ENCODE measurements around the gene NAALAD2.
"Not testable (repeated sequence)": the region's sequence is repeated elsewhere in the genome, so short reads cannot be mapped to it uniquely, and the experiment has no call there.

The NAALAD2 gene

DNA sequence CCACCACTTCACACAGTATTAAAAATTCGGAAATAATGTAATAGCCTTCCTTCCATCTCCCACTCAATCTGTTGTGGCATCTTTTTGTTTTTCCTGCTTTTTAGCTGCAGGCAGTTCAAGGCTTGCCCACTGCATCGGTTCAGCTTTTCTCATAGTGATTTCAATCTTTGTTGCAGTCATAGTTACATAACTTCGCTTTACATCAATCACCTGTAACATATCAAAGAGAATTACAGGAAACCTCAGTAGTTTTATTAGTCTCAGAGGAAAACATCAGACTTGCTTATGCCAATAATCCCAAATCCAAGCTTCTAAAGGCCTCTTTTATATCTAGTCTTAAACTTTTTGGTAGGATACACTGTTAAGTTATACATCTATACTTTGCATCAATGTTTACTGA is 67.9 kb downstream of the NAALAD2 start:
- H4K20me1 ChIP-seq (ENCODE audit: insufficient read depth, low read length): peaks cover 4% of the 10 kb centered on the region; the same call in 1 of the 2 replicates
- H3K36me3 ChIP-seq (replicated peaks; ENCODE audit: insufficient read depth, low read length): peaks cover 16% of the 10 kb centered on the region; the same call in 1 of the 2 replicates
- TF ChIP-seq EZH2phosphoT487 (IDR thresholded peaks at IDR 0.05; ENCODE audit: low read length) (no peak), EZH2 (optimal IDR thresholded peaks at IDR 0.05; ENCODE audit: low read depth, low read length) (no peak)
- TF ChIP-seq, protein P1, sequence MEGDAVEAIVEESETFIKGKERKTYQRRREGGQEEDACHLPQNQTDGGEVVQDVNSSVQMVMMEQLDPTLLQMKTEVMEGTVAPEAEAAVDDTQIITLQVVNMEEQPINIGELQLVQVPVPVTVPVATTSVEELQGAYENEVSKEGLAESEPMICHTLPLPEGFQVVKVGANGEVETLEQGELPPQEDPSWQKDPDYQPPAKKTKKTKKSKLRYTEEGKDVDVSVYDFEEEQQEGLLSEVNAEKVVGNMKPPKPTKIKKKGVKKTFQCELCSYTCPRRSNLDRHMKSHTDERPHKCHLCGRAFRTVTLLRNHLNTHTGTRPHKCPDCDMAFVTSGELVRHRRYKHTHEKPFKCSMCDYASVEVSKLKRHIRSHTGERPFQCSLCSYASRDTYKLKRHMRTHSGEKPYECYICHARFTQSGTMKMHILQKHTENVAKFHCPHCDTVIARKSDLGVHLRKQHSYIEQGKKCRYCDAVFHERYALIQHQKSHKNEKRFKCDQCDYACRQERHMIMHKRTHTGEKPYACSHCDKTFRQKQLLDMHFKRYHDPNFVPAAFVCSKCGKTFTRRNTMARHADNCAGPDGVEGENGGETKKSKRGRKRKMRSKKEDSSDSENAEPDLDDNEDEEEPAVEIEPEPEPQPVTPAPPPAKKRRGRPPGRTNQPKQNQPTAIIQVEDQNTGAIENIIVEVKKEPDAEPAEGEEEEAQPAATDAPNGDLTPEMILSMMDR (IDR thresholded peaks at IDR 0.05; ENCODE audit: low read length): no peak
- no peaks in the 10 kb centered on the region for H3K9me2 ChIP-seq (replicated peaks; ENCODE audit: insufficient read depth, low read length)
- no peaks in the 10 kb centered on the region for H3K9me3 ChIP-seq (replicated peaks; ENCODE audit: insufficient read depth, low read length)
- no peak overlapping the region for H3K4me2 ChIP-seq (ENCODE audit: low read depth, low read length)
- 0 out of 2 replicates have a peak, but pooled peaks cover 5% of the 10 kb centered on the region for H3K4me1 ChIP-seq (ENCODE audit: low read length)
- no peak overlapping the region for H3K4me3 ChIP-seq (ENCODE audit: low read length)
- no peak overlapping the region for H2AFZ ChIP-seq (ENCODE audit: low read length)
- no peak overlapping the region for H3K27ac ChIP-seq (ENCODE audit: low read length)
- H3K79me2 ChIP-seq (ENCODE audit: low read length): 0 out of 2 replicates have a peak, but pooled peaks cover 3% of the 10 kb centered on the region
- 0 out of 2 replicates have a peak, but pooled peaks cover 4% of the 10 kb centered on the region for H3F3A ChIP-seq (ENCODE audit: insufficient read depth, low read length)
- H3K9ac ChIP-seq (ENCODE audit: low read length): no peak overlapping the region
- DNase-seq: no peak
- H3K27me3 ChIP-seq (replicated peaks; ENCODE audit: insufficient read depth, low read length): no peaks in the 10 kb centered on the region

- Histone ChIP-seq H3K4me3 (ENCODE audit: low read length) (no peak overlapping the region), H3K79me2 (ENCODE audit: low read length) (0 out of 2 replicates have a peak, but pooled peaks cover 3% of the 10 kb centered on the region), H3K36me3 (replicated peaks; ENCODE audit: insufficient read depth, low read length) (peaks cover 14% of the 10 kb centered on the region; the same call in 1 of the 2 replicates), H3K9ac (ENCODE audit: low read length) (no peak overlapping the region), H3K4me1 (ENCODE audit: low read length) (0 out of 2 replicates have a peak, but pooled peaks cover 5% of the 10 kb centered on the region), H4K20me1 (ENCODE audit: insufficient read depth, low read length) (peaks cover 4% of the 10 kb centered on the region; the same call in 1 of the 2 replicates), H3K9me2 (replicated peaks; ENCODE audit: insufficient read depth, low read length) (no peaks in the 10 kb centered on the region), H3K27ac (ENCODE audit: low read length) (no peak overlapping the region), H2AFZ (ENCODE audit: low read length) (no peak overlapping the region), H3K4me2 (ENCODE audit: low read depth, low read length) (no peak overlapping the region), H3K9me3 (replicated peaks; ENCODE audit: insufficient read depth, low read length) (no peaks in the 10 kb centered on the region), H3F3A (ENCODE audit: insufficient read depth, low read length) (0 out of 2 replicates have a peak, but pooled peaks cover 4% of the 10 kb centered on the region), H3K27me3 (replicated peaks; ENCODE audit: insufficient read depth, low read length) (no peaks in the 10 kb centered on the region)
- TF ChIP-seq EZH2 (optimal IDR thresholded peaks at IDR 0.05; ENCODE audit: low read depth, low read length) (no peak), EZH2phosphoT487 (IDR thresholded peaks at IDR 0.05; ENCODE audit: low read length) (no peak)
- TF ChIP-seq, protein P1 (IDR thresholded peaks at IDR 0.05; ENCODE audit: low read length): no peak
- no peak for DNase-seq
These were observed 69.9 kb downstream of the NAALAD2 start for GRCh38 chr11:90204407-90204806.

DNA sequence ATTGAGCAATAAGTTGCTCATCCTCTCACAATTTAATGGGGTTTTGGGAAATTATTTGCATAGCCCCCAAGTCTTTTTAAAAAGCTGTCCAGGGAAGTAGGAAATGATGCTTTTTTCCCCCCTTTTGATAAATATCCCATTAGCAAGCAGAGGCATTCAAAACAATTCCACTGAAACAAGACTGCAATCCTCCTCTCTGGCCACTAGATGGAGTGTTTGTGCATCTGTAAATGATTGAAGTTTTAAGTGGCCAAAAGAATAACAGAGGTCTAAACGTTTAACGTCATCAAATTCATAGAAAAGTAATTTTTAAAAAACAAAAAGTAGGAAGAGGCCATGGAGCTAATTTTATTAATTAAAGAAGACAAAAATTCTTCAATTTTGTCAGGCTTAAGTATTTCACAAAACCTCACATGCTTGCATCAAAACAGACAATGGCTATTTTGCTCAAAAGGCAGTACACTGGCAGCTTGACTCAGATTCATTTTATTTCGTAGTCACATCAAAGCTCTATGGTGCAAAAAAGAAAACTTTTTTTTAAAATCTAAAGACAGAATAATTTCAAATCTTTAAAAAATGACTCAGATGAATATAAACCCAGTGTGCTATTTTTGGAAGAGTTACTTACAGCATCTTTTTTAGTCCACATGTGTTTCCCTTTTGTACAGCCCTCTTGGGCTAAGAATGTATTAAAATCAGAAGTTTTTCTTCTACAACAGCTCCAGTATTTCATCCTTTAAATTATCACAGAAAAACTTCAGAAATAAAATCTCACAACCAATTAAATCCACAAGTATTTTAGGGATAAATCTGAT is 70.6 kb downstream of the NAALAD2 start:
- Histone ChIP-seq H3K4me2 (ENCODE audit: low read depth, low read length) (no peak overlapping the region), H3K9me3 (replicated peaks; ENCODE audit: insufficient read depth, low read length) (no peaks in the 10 kb centered on the region), H2AFZ (ENCODE audit: low read length) (no peak overlapping the region), H3F3A (ENCODE audit: insufficient read depth, low read length) (0 out of 2 replicates have a peak, but pooled peaks cover 7% of the 10 kb centered on the region), H3K36me3 (replicated peaks; ENCODE audit: insufficient read depth, low read length) (peaks cover 16% of the 10 kb centered on the region; the same call in 1 of the 2 replicates), H3K27me3 (replicated peaks; ENCODE audit: insufficient read depth, low read length) (no peaks in the 10 kb centered on the region), H3K79me2 (ENCODE audit: low read length) (peaks cover 4% of the 10 kb centered on the region; the same call in 1 of the 2 replicates), H4K20me1 (ENCODE audit: insufficient read depth, low read length) (peaks cover 4% of the 10 kb centered on the region; the same call in 1 of the 2 replicates), H3K9me2 (replicated peaks; ENCODE audit: insufficient read depth, low read length) (no peaks in the 10 kb centered on the region), H3K9ac (ENCODE audit: low read length) (no peak overlapping the region), H3K4me1 (ENCODE audit: low read length) (0 out of 2 replicates have a peak, but pooled peaks cover 5% of the 10 kb centered on the region), H3K4me3 (ENCODE audit: low read length) (no peak overlapping the region), H3K27ac (ENCODE audit: low read length) (no peak overlapping the region)
- no peak for TF ChIP-seq EZH2phosphoT487 (IDR thresholded peaks at IDR 0.05; ENCODE audit: low read length)
- TF ChIP-seq, protein P1 (IDR thresholded peaks at IDR 0.05; ENCODE audit: low read length): peak; percentile 85
- DNase-seq: peak; percentile 57

DNA sequence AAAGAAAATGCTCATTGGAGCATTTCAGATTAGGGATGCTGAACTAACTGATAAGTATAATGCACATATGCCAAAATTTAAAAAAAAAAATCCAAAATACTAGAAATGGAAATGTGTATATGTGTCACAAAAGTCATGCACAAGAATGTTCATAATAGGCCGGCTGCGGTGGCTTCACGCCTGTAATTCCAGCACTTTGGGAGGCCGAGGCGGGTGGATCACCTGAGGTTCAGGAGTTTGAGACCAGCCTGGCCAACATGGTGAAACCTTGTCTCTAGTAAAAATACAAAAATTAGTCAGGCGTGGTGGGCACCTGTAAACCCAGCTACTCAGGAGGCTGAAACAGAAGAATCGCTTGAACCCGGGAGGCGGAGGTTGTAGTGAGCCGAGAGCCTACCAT is 73.5 kb downstream of the NAALAD2 start:
- DNase-seq; H3K27ac ChIP-seq (ENCODE audit: low read length); H3K4me1 ChIP-seq (ENCODE audit: low read length); H3K9ac ChIP-seq (ENCODE audit: low read length); H3F3A ChIP-seq (ENCODE audit: insufficient read depth, low read length); H3K27me3 ChIP-seq (replicated peaks; ENCODE audit: insufficient read depth, low read length); H2AFZ ChIP-seq (ENCODE audit: low read length); H3K9me3 ChIP-seq (replicated peaks; ENCODE audit: insufficient read depth, low read length); H3K4me2 ChIP-seq (ENCODE audit: low read depth, low read length); H4K20me1 ChIP-seq (ENCODE audit: insufficient read depth, low read length); H3K4me3 ChIP-seq (ENCODE audit: low read length); H3K9me2 ChIP-seq (replicated peaks; ENCODE audit: insufficient read depth, low read length): not testable (repeated sequence)
- Histone ChIP-seq H3K79me2 (ENCODE audit: low read length) (peaks cover 30% of the 10 kb centered on the region), H3K36me3 (replicated peaks; ENCODE audit: insufficient read depth, low read length) (peaks cover 16% of the 10 kb centered on the region; the same call in 1 of the 2 replicates)

Data from MM.1S (cell line).